Measurements from ENCODE around the gene SPCS2.

The SPCS2 gene

GRCh38 chr11:75023446-75024067, 74.5 kb downstream of the SPCS2 start:
- no peak overlapping the region for H3K27ac ChIP-seq (ENCODE audit: low read depth, low read length)
- H3K4me1 ChIP-seq (ENCODE audit: control insufficient read depth, insufficient read depth, low read length) = no peaks in the 10 kb centered on the region; the same call in 1 of the 2 replicates
- no peak overlapping the region for H3K9ac ChIP-seq (ENCODE audit: low read length)
- no peak overlapping the region for H3K4me3 ChIP-seq (ENCODE audit: low read depth, low read length)
- H3K9me3 ChIP-seq (ENCODE audit: control insufficient read depth, insufficient read depth, low read depth, low read length) = peaks cover 20% of the 10 kb centered on the region
- no peaks in the 10 kb centered on the region for H3K27me3 ChIP-seq (ENCODE audit: control insufficient read depth, insufficient read depth, low read length)
- H3K36me3 ChIP-seq (ENCODE audit: control insufficient read depth, insufficient read depth, low read length) = no peaks in the 10 kb centered on the region

GRCh38 chr11:75024068-75024449, 75.0 kb downstream of the SPCS2 start:
- Histone ChIP-seq H3K36me3 (ENCODE audit: control insufficient read depth, insufficient read depth, low read length) (no peaks in the 10 kb centered on the region), H3K4me3 (ENCODE audit: low read depth, low read length) (no peak overlapping the region), H3K9ac (ENCODE audit: low read length) (no peak overlapping the region), H3K4me1 (ENCODE audit: control insufficient read depth, insufficient read depth, low read length) (no peaks in the 10 kb centered on the region; the same call in 1 of the 2 replicates), H3K27me3 (ENCODE audit: control insufficient read depth, insufficient read depth, low read length) (no peaks in the 10 kb centered on the region), H3K9me3 (ENCODE audit: control insufficient read depth, insufficient read depth, low read depth, low read length) (peaks cover 20% of the 10 kb centered on the region), H3K27ac (ENCODE audit: low read depth, low read length) (no peak overlapping the region)

- H3K27ac ChIP-seq (ENCODE audit: low read depth, low read length) = no peak overlapping the region
Measured at GRCh38 chr11:75024764-75025211, 75.7 kb downstream of the SPCS2 start.

GRCh38 chr11:75025561-75025960, 76.5 kb downstream of the SPCS2 start:
- no peaks in the 10 kb centered on the region; the same call in 1 of the 2 replicates for H3K4me1 ChIP-seq (ENCODE audit: control insufficient read depth, insufficient read depth, low read length)
- no peaks in the 10 kb centered on the region for H3K36me3 ChIP-seq (ENCODE audit: control insufficient read depth, insufficient read depth, low read length)
- no peak overlapping the region for H3K9ac ChIP-seq (ENCODE audit: low read length)
- H3K27ac ChIP-seq (ENCODE audit: low read depth, low read length) = no peak overlapping the region
- H3K9me3 ChIP-seq (ENCODE audit: control insufficient read depth, insufficient read depth, low read depth, low read length) = peaks cover 4% of the 10 kb centered on the region
- no peak overlapping the region for H3K4me3 ChIP-seq (ENCODE audit: low read depth, low read length)
- no peaks in the 10 kb centered on the region for H3K27me3 ChIP-seq (ENCODE audit: control insufficient read depth, insufficient read depth, low read length)

More at GRCh38 chr11:75024764-75025211, 75.7 kb downstream of the SPCS2 start:
- H3K4me3 ChIP-seq (ENCODE audit: low read depth, low read length) = no peak overlapping the region
- H3K36me3 ChIP-seq (ENCODE audit: control insufficient read depth, insufficient read depth, low read length) = no peaks in the 10 kb centered on the region
- no peaks in the 10 kb centered on the region for H3K27me3 ChIP-seq (ENCODE audit: control insufficient read depth, insufficient read depth, low read length)
- H3K4me1 ChIP-seq (ENCODE audit: control insufficient read depth, insufficient read depth, low read length) = no peaks in the 10 kb centered on the region; the same call in 1 of the 2 replicates
- no peak overlapping the region for H3K9ac ChIP-seq (ENCODE audit: low read length)
- H3K9me3 ChIP-seq (ENCODE audit: control insufficient read depth, insufficient read depth, low read depth, low read length) = peaks cover 12% of the 10 kb centered on the region

GRCh38 chr11:75028321-75028720, 79.3 kb downstream of the SPCS2 start:
- no peaks in the 10 kb centered on the region for H3K4me1 ChIP-seq (ENCODE audit: control insufficient read depth, insufficient read depth, low read length)
- no peak overlapping the region for H3K4me3 ChIP-seq (ENCODE audit: low read depth, low read length)
- no peaks in the 10 kb centered on the region for H3K9me3 ChIP-seq (ENCODE audit: control insufficient read depth, insufficient read depth, low read depth, low read length)
- H3K9ac ChIP-seq (ENCODE audit: low read length) = no peak overlapping the region
- H3K27me3 ChIP-seq (ENCODE audit: control insufficient read depth, insufficient read depth, low read length) = no peaks in the 10 kb centered on the region
- no peaks in the 10 kb centered on the region for H3K36me3 ChIP-seq (ENCODE audit: control insufficient read depth, insufficient read depth, low read length)
- H3K27ac ChIP-seq (ENCODE audit: low read depth, low read length) = no peak overlapping the region

Data from HUES6 (cell line).